HG03565 (cell line): ENCODE results near the gene TMEM184A.

Experiments used
- ATAC-seq: cut with Tn5 transposase; IDR thresholded peaks from one replicate; pipeline ENCODE4 v1.9.1; 2021; ENCODE audit warnings: mild to moderate bottlenecking, moderate library complexity; ENCODE audit not compliant: unreplicated experiment

Gene TMEM184A

DNA sequence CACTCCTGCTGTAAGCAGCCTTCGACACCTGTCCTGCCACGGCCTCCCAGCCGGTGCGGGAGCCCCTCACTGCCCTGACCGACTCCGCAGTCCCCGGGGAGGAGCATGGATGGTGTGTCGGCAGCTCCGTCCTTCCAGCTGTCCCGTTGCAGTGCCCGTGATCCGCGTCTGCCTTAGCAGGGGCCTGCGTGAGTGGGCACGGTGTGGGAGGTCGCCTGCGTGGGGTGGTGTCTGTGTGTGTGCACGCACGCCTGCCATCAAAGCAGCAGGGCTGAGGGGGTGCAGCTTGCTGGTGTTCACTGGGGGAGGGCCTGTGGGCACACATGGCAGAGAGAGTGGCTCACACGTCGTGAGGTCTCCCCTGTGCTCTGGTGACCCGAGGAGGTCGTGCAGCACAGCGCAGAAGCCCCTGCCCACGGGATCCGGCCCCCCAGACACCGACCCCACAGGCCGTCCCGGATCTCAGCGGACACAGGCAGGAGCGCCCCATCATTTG, 15.2 kb downstream of the TMEM184A start:
- ATAC-seq: no peak

DNA sequence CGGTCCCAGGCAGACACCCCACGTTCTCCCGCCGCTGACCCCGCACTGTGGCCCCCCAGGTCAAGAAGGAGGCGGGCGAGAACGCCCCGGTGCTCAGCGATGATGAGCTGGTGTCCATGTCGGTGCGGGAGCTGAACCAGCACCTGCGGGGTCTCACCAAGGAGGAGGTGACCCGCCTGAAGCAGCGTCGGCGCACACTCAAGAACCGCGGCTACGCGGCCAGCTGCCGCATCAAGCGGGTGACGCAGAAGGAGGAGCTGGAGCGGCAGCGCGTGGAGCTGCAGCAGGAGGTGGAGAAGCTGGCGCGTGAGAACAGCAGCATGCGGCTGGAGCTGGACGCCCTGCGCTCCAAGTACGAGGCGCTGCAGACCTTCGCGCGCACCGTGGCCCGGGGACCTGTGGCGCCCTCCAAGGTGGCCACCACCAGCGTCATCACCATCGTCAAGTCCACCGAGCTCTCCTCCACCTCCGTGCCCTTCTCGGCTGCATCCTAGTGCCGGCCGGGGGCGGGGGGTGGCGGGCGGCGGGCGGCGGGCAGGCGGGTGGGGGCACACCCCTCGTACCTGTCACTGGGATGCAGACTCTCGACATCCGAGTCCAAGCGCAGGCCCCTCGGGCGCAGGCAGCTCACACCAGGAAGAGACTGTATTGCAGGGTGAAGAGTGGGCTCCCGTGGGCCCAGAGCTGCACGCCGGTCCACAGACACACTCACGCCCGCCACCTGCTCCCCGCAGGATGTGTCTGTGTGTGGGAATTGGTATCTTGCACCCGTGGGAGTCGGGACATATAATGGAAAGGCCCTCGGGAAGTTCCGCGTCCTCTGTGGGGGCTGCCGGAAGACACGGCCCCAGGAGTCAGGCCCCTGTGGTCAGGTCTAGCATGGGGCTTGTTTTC, 15.9 kb downstream of the TMEM184A start:
- no peak for ATAC-seq

DNA sequence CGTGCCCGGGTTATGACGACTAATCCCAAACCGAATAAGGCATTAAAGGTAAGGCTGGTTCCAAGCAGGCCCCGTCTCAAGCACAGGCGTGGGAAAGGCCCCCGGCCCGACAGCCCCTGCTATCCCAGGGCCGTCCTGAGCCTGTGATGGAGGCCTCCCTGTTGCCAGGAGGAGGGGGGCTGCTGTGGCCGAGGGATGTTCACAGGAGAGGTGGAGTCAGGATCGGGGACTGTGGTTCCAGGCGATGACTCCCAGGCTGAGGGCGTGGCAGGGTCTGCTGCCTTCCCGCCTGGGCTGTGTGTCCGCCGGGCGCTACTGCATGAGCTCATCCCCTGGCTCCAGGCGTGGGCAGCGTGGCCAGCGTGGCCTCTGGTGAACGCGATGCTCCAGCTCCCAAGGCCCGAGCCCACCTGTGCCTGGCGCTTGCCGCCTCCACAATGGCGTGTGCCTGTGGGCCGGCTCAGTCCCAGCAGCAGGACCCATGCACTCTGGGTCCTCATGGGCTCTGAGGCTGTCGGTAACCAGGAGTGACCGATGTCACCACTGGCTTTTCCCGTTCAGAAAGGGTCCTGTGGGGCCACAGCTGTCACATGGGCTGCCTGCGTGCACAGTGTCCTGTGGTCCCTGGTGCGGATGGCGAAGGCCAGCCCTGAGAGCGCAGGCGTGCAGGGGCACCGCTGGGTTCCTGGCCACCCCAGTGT, 16.7 kb downstream of the TMEM184A start:
- no peak for ATAC-seq

DNA sequence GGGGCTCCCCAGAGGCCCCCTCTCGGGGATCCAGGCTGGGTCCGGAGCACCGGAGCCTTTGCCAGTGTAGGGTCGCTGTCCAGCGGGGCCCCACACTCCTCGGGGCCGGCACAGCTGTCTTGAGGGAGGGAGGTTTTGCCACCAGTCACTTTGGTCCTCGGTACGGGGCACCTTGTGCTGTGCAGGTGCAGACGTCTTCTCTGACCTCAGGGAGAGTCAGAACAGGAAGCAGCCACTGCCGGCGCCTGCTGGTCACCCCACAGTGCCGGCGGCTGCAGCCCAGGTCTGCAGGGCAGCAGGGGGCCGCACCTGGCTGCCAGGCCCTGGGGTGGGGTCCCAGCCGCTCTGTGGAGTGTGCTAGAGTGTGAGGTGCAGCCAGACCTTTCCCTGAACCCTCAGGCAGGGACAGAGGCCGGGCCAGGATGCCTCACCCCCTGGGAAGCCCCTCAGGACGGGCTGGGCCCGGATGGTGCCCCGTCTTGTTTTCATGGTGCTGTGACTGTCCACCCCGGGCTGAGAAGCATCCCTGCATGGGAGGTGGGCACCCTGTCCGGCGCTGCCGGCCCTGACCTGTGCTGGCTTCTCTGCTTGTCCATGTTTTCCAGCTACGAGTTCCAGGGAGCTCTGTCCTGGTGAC, 17.3 kb downstream of the TMEM184A start:
- ATAC-seq: no peak

DNA sequence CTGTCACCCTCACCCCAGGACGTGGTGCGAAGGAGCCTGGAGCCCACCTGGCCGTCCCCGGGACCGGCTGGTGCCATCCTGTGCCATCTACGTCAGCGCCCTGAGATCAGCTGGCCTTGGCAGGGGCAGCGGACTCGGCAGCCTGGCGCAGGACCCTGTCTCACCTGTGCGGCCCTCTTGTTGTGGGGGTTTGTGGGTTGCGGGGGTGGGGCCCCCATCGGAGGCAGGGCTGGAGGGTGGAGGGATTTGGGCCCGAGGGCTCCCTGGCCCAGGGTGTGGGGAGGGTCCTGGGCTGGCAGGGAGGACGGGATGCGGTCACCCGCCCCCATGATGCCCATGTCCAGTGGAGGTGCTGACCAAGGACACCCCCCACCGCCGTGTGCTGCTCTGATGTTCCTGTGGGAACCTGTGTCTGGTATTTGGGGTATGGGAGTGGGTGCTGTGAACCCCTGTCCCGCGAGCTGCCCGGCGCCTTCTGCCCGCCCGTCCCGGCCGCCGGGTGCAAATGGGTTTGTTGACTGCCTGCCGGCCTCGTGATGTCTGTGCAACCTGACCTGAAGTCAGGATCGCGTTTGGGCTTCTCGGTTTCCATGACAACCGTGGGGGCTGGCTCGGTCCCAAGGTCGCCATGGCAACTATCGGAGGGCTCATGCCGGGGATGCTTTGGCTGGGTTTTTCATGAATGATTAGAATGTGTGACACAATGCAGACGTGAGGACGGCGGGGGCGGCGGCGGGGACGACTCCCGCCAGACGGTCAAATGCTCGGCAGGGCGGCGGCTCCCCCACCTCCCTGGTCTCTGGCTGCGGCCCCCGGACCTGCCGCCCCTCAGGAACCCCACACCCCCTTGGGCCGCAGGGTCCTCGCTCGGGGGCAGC, 18.2 kb downstream of the TMEM184A start:
- no peak for ATAC-seq

DNA sequence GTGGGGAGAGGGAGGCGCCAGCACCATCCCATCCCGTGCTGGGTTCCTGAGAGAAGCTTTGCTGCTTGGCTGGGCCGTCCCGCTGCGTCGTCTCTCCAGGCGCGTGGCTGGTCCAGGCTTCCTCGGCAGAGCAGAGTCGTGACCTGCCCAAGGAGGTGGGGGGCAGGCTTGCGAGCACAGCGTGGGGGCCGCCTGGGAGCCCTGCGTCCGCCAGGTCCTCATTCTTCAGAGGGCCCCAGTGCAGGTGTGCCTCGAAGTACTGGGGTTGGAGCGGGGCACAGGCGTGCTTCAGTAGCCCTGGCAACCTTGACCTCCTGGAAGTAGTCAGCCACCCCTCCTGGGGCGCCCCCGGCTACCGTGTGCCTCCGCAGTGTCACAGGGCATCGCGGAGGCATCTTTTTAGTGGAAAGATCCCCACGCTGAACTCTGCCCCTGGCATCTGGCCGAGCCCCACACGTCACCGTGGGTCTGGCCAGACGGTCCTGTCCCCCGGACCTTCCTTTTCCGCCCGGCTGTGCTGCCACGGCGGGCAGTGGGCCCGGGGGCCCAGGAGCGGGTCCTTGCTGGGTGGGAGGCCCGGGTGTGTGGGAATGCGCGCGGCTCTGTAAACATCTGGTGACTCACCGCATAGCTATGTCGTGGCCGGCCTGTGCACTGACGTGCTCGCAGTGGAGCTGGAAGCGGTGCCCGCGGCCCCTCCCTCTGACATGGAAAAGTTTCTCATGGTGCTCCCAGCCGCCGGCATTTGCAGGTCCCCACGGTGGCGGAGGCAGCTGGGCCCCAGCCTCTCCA, 19.1 kb downstream of the TMEM184A start:
- no peak for ATAC-seq

DNA sequence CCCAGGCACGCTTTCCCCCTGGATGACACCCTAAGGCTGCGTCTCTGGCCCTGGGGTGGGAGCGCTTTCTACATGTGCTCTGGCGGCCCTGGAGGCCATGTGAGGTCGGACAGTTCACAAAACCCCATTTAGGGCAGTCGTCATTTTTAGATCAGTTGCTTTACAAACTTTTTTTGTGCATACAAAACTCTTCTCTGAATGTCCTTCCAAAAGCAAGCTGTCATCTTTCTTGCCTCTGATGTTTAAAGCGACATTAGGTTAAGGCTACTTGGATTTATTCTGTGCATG, 19.6 kb downstream of the TMEM184A start:
- no peak for ATAC-seq

DNA sequence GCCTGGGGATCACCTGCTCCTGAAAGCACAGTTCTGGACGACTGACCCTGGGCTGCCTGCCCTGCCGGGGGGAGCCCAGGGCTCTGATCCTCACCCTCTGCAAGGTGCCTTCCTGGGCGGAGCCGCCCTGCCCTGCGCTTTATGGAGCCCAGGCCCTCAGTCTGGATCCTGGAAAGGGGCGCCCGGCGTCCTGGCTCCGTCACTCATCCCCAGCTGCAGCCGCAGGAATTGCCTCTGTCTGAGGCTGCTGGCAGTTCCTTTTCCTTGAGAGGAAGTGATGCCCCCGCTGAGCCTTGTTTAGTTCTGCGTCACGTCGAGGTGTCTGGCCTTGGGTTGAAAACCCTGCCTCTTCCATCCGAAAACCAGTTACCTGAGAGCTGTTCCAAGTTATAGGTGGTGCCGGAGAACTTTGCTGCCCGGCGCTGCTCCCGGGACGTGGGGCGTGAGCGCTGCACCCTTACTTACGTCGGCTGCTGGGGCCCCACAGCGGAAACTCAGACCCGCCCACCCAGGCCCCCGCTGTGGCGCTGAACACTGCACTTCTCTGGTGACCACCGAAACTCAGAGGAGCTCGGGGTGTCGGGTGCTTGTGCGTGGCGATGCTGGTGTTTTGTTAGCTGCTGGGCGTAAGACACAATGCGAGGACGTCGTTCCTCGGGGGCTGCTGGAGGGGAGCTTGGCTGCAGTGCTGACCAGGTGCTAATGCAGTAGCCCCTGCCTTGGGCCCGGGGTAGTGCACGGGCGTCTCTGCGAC, 20.1 kb downstream of the TMEM184A start:
- ATAC-seq: no peak

DNA sequence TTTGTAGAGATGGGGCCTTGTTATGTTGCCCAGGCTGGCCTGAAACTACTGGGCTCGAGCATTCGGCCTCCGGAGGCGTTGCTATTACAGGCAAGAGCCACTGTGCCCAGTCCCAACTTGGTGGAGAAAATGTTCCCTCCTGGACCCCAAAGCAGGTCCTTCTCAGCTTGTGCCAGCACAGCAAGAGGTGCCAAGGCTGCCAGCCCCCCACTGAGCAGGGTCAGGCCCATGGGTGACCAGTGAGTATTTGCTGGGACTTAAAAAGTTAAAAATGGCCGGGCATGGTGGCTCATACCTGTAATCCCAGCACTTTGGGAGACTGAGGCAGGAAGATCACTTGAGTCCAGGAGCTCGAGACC, 20.9 kb downstream of the TMEM184A start:
- ATAC-seq: no peak

DNA sequence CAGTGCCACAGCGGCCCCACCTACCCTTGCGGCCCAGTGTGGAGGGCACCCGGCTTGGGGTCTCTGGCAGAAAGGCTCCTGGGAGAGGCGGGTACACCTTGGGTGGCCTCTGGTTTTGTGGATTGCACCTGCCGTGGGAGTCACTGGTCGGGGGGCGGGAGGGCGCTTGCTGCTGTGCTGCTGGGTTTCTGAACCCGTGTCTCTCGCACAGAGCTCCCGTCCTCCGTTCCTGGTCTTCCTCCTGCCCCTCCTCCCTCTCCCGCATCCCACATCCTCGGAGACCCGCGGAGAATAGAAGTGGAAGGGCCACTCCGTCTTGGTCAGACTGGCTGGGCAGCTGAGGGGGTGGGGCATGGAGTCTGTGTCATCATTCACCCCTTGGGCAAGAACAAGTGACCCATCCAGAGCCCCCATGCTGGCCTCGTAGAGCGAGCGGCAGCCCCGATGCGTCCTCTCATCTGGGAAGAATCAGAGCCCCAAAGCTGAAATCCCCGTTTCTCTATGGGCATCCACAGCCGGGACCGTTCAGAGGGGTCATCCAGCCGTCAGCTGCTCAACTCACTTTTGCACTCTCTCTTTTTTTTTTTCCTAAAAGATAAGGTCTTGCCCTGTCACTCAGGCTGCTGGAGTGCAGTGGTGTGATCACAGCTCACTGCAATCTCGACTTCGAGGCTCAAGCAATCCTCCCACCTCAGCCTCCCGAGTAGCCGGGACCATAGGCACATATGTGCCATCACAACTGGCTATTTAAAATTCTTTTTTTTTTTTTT, 21.5 kb downstream of the TMEM184A start:
- no peak for ATAC-seq

DNA sequence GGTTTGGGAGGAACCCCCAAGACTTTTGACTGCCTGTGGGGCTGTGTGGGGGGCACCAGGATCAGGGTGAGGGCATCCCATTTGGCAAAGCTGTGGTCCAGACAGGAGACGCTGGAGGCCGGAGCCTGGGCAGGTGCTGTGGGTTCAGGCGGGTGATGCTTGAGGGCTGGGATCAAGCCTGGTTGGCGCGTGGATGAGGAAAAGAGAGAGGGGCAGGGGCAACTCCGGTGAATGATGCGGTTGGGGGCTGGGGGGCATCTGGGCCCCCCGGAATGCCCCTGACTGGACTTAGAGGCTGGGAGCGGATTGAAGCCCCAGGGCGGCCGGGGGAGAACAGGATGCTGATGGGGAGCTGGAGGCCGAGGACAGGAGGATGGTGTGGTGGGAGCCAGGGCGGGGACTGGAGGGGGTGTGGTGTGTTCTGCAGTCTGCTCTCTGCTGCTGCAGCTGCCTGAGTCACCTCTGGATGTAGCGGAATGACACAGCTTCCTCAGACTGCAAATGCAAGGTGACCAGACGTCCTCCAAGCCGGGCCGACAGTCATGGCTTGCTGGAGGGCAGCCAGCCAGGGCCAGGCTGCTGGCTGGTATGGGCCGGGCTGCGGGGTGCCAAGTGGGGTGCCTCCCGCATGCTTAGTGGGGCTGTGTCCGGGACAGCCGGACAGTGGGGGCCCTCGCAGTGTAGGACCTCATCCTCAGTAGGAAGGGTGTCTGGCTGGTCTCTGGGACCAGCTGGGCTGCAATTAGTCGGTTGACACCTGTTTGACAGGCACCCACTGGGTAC, 22.3 kb downstream of the TMEM184A start:
- no peak for ATAC-seq

DNA sequence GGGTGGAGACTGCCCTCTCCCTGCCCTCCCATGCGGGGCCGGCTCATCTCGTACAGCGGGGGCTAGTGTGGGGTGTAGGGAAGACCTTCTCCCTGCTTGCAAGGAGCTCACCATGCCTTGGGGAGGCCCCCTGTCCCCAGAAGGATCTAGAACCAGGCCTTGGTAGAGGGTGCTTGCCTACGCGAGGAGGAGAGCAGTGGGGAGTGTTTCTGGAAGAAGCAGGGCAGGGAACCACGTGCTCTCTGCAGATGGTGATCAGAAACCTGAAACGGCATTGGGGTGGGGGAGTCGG, 22.8 kb downstream of the TMEM184A start:
- no peak for ATAC-seq

DNA sequence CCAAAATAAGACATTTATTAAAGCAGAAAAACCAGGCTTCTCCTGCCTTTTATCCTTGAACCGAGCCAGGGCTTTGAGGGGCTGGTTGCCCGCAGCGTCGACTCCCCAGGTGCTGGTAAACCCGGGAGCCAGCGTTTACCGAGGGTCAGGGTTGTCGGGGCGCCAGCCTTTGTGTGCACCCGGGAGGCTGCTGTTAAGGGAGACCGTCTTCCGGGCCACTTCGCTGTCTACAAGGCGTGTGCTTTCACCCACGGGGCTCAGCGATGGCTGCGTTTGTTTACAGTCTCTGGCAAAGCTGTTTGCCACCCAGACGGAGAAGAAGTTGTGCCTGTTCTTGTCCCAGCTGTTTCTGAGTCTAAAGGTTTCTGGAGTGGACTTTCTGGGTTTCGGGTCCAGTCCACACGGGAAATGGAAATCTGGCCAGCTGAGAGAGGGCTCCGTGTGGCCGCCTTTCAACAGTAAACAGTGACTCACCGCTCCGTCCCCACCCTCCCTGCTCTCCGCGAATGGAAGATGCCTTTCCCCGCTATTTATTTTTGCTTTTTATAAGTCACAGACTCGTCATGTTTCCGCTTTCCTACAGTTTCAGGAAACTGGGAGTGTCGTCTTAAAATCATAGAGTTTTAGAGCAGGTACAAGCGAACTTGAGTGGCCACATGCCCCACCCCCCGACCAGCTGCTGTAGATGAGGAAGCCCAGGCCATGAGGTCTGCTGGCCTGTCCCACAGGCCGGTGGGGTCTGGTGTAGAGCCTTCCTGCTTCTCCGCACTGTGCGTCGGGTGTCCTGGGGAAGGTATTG, 23.4 kb downstream of the TMEM184A start:
- ATAC-seq: no peak

DNA sequence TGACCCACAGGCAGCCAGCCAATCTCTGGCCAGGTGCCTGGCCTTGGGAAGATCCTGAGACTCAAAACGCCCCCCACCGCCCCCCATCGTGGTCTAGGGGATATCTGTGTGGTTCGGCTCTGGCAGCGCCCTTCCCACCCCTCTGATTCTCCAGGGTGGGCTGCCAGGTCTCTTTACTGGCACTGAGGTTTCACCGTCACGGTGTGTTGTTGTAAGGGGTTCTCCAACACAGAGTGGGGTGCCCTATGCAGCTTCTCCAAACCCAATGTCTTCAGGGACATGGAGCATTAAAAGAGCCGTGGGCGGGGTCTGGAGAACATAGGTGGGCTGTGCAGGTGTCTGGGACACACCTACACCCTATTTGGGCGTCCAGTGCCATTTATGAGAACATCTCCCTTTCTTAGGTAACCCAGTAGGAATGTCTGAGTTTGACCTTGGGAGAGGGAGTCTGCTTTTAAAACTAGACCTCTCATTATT, 24.0 kb downstream of the TMEM184A start:
- no peak for ATAC-seq

DNA sequence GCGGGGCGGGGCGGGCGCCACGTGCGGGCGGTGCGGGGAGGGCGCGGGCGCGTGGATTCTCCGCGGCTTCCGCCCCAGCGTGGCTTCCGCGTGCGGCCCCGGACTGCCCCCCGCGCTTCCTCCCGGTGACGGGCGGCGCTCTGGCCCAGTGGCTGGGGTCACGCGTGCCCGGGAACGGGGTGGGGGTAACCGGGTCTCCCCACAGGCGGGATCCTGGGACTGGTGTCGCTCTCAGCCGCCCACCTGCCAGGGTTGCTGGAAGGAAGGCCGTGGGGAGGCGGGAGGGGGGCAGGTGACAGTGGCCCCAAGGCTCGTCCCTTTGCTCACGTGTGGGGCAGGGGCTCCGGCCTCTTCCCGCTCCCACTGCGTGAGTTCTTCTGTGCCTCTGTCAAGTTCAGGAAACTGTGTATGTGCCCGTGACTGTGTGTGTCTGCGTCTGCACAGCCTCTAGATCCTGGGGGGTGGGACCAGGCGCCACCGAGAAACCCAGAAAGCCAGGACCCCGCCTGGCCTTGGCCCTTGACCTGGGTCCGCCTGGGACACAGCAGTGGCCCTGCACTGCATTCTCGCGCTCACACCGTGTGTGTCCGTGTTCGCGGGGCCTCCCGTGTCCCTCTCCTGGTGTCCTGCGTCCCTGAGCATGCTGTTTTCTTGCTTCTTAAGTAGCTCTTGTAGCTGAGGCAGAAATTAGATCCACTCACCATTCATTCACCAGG, 24.6 kb downstream of the TMEM184A start:
- no peak for ATAC-seq

DNA sequence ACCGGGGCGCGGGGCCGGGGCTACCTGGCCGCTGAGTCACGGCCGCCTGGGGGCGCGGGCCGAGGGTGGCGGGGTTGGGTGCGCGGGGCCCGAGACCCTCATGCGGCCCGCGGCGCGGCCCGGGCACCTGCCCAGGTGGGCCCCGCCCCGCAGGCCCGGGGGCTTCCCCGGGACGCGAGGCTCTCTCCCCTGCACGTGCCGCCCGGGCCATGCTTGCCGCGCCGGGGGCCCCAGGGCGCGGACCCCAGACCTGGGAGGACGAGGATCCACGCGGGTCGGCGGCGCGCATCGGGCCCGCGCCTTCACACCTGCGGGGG, 25.1 kb downstream of the TMEM184A start:
- no peak for ATAC-seq
